GM23248 (cell line): Measurements from ENCODE around the gene MYH9.

Experiments used
- EZH2 ChIP-seq: fragments of 200-600 bp; sonication (generic); IDR thresholded peaks from 2 replicates; pipeline ENCODE4 v1.6.1; 2018; ENCODE audit warnings: antibody characterized with exemption, mild to moderate bottlenecking; ENCODE audit not compliant: insufficient read depth, poor library complexity, severe bottlenecking
- EZH2phosphoT487 ChIP-seq: fragments of 200-600 bp; sonication (generic); IDR thresholded peaks from 2 replicates; pipeline ENCODE4 v1.6.1; 2018; ENCODE audit warnings: antibody characterized with exemption, moderate library complexity, mild to moderate bottlenecking, low read depth; ENCODE audit not compliant: insufficient read depth

DNA sequence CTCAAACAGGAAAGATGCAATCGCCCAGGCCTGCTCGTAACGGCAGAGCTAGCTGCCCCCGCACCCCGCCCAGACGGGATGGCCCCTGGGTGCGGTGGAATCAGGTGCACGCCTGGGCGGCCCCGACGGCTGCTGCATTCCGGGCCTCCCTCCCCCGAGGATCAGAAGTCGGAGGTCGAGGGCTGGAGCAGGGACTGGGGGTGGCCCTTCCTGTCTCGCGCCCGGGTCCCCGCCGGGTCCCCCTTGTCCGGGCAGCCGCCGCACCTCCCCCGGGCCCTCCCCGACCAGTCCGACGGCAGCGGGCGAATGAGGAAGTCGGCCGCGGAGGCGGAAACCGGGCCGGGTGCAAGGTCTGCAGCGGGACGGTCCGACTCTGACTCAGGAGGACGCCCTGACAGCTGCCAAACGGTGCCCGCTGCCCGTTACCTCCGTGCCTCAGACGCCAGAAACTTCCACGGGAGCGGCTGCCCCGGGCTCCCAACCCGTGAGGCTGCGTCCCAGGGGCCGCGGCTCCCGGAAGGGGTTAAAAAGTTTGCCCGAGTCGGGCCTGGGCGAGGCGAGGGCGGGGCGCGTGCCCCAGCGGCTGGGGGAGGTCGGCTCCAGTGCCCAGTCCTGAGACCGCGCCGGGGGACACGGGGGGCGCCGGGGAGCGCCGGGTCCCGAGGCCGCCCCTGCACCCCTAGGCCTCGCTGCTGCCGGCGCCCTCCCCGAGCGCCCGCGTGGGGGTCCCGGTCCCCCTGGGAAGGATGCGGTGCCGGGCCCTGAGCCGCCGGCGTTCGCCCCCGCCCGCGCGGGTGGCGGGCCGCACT is 663 bp downstream of the MYH9 start:
- TF ChIP-seq EZH2 (no peak), EZH2phosphoT487 (no peak)
